ENCODE data around the gene JAZF1.

The JAZF1 gene

GRCh38 chr7:28069807-28070206 lies 110.8 kb downstream of the JAZF1 start:
- DNase-seq = no peak

DNA sequence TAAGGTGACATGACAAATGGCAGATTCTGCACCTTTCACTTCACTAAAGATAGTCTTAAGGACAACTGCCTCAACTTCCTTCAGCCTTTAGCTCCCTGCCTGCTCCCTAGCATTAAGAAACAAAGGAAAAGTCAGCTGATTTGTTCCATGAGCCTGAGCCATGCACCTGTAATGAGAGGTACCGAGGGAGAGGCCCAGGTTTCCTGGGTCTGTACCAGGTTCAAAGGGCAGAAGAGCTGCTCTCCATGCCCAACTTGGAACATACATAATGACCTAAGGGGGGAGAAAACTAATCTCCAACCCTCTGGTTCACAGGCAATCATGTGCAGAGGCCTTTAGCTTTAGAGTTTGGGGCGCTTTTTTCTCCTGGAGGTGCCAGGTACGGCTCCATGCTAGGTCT lies 111.2 kb downstream of the JAZF1 start:
- no peak for DNase-seq

- DNase-seq = no peak
These were observed 111.8 kb downstream of the JAZF1 start for GRCh38 chr7:28068811-28069216.

- DNase-seq = no peak
These were observed 113.4 kb downstream of the JAZF1 start for GRCh38 chr7:28067171-28067570.

- no peak for DNase-seq
These were observed 114.8 kb downstream of the JAZF1 start for GRCh38 chr7:28065721-28066285.

- DNase-seq = no peak
These were observed 115.3 kb downstream of the JAZF1 start for GRCh38 chr7:28065308-28065707.

DNA sequence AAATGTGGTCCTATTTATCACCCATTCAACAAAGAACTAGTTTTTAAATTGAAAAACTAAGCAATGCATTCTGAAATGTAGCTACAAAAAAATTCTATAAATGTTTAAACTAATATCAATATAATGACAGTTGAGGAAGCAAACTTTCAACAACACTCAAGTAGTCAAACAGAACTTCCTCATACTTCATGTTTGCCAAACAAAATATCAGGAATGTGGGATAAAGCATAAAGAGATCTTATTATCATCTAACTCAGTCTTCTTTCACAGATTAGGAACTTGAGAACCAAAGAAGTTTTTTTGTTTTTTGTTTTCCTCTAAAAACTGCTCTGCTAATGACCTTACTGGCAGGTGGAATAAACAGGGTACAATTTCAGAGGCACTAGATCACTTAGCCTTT lies 116.2 kb downstream of the JAZF1 start:
- no peak for DNase-seq

DNA sequence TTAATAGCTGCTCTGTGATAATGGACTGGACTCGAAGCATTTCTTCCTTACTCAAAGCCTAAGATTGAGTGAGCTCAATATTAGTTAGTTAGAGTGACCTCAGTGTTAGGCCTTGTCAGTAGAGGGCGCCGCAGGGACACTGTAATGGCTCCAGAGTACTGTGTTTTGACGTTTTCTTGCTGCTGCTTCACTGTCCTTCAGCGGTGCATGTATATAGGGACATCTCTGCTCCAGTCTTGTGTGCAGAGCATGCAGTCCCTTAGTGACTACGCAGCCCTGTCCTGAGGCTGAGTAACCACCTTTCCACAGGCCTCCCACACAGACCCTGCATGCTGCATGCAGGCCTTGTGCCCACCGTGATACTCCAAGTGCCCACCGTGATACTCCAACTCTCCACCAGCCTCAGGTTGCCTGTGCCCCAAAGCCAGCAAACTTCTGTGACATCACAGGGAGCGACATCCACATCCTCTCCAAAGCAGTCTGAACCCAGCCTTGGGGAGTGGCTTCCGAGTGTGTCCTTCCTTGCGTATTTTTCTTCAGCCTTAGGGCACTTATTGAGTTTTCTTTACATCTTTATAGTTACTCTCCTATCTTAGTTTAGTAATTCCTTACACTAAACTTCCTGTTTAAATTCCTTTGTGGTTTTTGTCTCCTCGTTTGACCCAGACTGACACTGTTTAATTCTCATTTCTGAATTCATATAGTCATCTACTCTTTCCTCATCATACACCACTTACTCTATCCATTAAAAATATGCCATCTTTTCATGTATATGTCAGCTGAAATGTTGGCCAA lies 118.2 kb downstream of the JAZF1 start:
- peak; percentile 7 for DNase-seq

- no peak for DNase-seq
These were observed 118.8 kb downstream of the JAZF1 start for GRCh38 chr7:28061824-28062196.

DNA sequence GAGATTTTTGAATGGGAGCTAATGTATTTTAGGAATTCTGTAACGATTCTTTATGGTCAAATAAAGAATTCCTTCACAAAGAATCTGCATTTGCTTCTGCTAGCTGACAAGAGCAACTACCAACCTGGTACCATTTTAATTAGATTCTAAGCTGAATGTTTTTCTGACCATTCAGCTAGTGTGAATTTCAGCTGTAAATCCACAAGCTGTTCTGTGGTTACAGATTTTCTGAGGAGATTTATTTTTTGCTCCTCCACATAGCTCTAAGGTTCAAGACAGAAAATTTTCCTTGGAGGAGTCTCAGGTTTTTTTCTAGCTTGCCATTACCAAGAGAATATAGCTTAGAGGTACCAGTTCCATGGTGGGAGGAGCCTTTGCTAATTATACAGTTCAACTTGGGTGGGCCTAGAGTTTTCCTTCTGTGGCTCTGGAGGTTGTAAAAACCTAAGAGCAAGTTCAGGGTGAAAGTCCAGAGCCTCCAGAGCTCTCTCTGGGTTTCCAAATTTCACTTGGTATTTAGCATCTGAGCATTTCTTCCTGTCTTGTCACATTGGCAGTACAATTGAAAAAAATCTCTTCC lies 120.1 kb downstream of the JAZF1 start:
- no peak for DNase-seq

GRCh38 chr7:28055161-28055544 lies 125.4 kb downstream of the JAZF1 start:
- DNase-seq = no peak

DNA sequence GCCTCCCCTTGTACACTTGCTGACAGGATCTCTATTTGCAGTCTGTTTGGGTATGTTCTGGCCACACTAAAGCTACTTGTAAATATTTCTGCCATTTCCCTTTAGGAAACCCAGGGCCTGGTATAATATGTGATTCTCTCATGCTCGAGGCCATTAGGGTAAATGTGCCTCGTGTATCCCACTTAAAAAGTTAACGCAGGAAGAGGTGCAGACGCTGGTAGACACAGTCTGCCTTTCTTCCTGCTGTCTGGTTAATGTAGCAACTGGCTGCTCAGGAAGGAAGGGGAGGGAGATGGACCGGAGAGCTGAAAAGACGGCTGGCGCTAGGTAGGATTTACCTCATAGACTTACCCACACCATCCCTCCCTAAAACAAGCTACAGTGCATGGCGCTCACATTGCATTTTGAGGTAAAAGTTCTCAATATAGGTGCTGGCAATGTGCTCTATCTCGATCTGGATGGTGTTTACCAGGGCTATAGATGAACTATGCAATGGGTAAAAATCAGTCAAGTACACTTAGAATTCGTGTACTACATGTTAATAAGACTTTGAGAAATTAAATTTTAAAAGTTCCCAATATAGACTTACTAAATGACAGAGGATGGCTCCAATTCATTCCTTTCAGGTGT lies 125.9 kb downstream of the JAZF1 start:
- no peak for DNase-seq

DNA sequence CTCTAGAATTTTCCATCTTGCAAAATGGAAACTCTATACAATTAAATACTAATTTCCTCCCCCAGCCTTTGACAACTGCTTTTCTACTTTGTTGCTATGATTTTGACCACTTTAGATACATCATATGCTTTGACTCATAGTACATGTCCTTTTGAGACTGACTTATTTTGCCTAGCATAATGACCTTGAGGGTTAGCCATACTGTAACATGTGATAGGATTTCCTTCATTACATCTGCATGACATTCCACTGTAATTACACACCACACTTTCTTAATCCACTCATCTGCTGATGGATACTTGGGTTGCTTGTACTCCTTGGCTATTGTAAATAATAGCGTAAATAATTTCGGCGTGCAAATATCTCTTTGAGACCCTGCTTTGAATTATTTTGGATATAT lies 127.7 kb downstream of the JAZF1 start:
- no peak for DNase-seq

DNA sequence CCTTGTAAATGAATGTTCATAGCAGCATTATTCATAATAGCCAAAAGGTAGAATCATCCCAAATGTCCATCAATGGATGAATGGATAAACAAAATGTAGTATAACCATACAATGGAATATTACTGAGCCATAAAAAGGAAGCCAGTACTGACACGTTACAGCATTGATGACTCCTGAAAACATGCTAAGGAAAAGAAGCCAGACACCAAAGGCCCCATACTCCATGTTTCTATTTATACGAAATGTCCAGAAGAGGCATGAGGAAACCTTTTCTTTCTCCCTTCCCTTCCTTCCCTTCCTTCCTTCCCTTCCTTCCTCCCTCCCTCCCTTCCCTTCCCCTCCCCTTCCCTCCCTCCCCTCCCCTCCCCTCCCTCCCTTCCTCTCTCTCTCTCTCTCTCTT lies 131.9 kb downstream of the JAZF1 start:
- DNase-seq = no peak

DNA sequence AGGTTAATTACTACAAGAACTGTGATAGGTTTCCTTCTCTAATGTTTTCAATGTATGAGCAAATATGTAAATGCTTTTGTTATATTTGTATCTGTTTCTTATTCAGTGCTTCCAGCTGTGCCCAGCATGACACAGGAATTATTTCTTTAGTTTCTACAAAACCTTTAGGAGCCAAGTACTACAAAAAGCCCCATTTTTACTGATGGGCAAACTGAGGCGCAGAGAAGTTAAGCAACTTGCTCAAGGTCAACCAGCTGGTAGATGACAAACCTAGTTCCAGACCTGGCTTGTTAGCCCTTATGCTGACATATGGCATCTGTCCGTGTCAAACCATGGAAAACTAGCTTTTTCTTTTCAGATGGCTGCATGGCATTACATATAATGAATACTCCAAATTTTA lies 134.6 kb downstream of the JAZF1 start:
- no peak for DNase-seq

DNA sequence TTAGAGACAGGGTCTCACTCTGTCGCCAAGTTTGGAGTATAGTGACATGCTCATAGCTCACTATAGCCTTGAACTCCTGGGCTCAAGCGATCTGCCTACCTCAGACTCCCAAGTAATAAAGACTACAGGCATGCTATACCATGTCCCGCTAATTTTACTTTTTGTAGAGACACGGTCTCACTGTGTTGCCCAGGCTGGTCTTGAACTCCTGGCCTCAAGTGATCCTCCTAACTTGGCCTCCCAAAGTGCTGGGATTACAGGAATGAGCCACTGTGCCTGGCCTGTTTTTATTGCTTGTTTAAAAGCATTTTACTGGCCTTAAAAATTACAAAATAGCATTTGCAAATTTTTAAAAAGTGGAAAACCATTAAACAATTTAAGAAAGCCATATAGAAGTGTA lies 135.0 kb downstream of the JAZF1 start:
- no peak for DNase-seq

DNA sequence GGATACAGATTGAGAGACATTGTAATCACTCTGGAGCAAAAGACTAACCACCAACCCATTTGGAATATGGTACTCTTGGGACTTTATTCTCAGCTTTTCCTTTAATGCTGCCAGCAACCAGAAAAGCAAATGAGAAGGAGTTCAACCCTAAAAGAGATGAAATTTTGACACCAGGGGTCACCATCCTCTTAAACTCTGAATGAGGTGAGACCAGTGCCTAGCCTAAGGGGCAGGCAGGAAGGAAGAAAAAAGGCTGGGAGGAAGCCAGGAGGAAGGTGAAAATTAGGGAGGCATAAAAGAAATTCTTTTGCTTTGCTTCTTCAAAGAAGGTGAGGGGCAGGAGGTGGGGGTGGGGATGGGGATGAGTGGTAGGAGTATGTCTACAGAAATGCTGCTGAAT lies 135.8 kb downstream of the JAZF1 start:
- no peak for DNase-seq

DNA sequence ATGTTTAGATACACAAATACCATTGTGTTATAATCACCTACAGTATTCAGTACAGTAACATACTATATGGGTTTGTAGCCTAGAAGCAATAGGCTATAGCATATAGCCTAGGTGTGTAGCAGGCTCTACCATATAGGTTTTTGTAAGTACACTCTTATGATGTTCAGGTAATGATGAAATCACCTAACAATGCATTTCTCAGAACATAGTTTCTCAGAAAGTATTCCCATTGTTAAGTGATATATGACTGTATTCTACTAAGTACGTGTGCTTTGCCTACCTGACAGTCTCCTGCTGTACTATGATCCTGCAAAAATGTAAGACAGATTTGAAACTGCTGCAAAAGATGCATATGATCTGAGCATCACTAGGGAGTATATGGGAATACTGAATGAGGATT lies 137.9 kb downstream of the JAZF1 start:
- DNase-seq = no peak

- DNase-seq = no peak
These were observed 138.9 kb downstream of the JAZF1 start for GRCh38 chr7:28041508-28042314.

DNA sequence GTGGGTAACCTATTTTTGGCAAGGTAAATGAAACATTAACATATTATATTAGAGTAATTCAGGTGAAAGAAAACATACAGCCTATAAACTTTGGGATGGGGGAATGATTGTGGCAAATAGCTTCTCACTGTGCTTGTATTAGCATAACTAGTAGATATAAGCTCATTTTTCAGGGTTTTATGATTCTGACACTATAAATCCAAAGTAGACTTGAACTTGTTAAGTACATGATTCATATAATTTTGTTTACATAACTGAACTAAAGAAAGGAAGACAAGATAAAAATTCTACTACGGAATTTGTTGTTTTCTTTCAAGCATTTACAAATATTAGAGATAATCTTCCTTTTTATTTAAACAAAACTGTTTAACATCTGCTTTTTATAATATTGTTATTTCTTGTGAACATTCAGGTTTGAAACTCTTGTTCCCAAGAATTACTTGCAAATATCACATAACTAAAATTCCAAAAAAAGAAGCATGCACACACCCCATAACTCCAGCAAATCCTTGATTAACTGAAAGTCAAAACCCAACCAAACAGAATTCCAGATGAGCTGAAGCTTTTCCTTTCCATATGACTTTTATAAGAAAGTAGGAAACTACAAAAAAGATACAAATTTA lies 142.3 kb downstream of the JAZF1 start:
- DNase-seq = no peak

GRCh38 chr7:28037220-28038010 lies 143.2 kb downstream of the JAZF1 start:
- no peak for DNase-seq

- DNase-seq = no peak
These were observed 143.9 kb downstream of the JAZF1 start for GRCh38 chr7:28036696-28037095.
